Keratinocyte (primary cell): ENCODE measurements around the gene SMTN. TPM values are rescaled to one million over a fixed set of nuclear protein-coding genes. Genes with fewer than 3 reads are reported as not detected.

ENCODE experiments used
- DNase-seq: peaks from one replicate; pipeline ENCODE4 v3.0.0-alpha.2; 2011; ENCODE audit warnings: low read depth, missing footprints, low spot score
- FAIRE-seq: peaks from 2 replicates; lab custom pipeline; 2011; peaks lifted over from hg19 to GRCh38; lab: Jason Lieb, UNC
- H2AFZ ChIP-seq: 2 replicates; pipeline ENCODE4 v1.6.0; 2012; ENCODE audit warnings: low read length, control low read depth, inconsistent platforms; ENCODE audit not compliant: control insufficient read depth
- H3K27ac ChIP-seq: 2 replicates; pipeline ENCODE4 v1.5.1; 2011; ENCODE audit warnings: low read length; ENCODE audit not compliant: control insufficient read depth, insufficient read depth
- H3K27me3 ChIP-seq: 3 replicates; pipeline ENCODE4 v1.6.0; 2011; ENCODE audit warnings: low read length; ENCODE audit not compliant: control insufficient read depth, insufficient read depth; ENCODE audit errors: extremely low read depth
- H3K36me3 ChIP-seq, 2 experiments: 2 replicates in 1 of 2; 3 replicates in 1 of 2; pipeline ENCODE4 v1.5.1; 2011; ENCODE audit warnings: low read length in 2 of 2, mild to moderate bottlenecking in 1 of 2; ENCODE audit not compliant: control insufficient read depth in 2 of 2, insufficient read depth in 2 of 2; ENCODE audit errors: extremely low read depth in 1 of 2
- H3K4me1 ChIP-seq: 3 replicates; pipeline ENCODE4 v1.5.1; 2011; ENCODE audit warnings: low read length; ENCODE audit not compliant: control insufficient read depth, insufficient read depth; ENCODE audit errors: extremely low read depth
- H3K4me2 ChIP-seq: 3 replicates; pipeline ENCODE4 v1.6.0; 2011; ENCODE audit warnings: low read depth, low read length; ENCODE audit not compliant: control insufficient read depth, insufficient read depth; ENCODE audit errors: extremely low read depth
- H3K4me3 ChIP-seq, 3 experiments: fragments of 200-600 bp in 1 of 3; sonication (generic) in 1 of 3; 2 replicates in 2 of 3; 3 replicates in 1 of 3; pipeline ENCODE4 v1.5.1; 2011 to 2016; ENCODE audit warnings: low read length in 3 of 3, mild to moderate bottlenecking in 3 of 3, control low read depth in 2 of 3, inconsistent platforms in 1 of 3, low read depth in 1 of 3, mixed read lengths in 1 of 3, mixed run types in 1 of 3, moderate library complexity in 1 of 3; ENCODE audit not compliant: control insufficient read depth in 2 of 3, insufficient read depth in 2 of 3; ENCODE audit errors: extremely low read depth in 1 of 3
- H3K79me2 ChIP-seq: 2 replicates; pipeline ENCODE4 v1.6.0; 2012; ENCODE audit warnings: low read length; ENCODE audit not compliant: control insufficient read depth, insufficient read depth
- H3K9ac ChIP-seq: 3 replicates; pipeline ENCODE4 v1.6.0; 2011; ENCODE audit warnings: low read length; ENCODE audit not compliant: control insufficient read depth, insufficient read depth; ENCODE audit errors: extremely low read depth
- H3K9me1 ChIP-seq: 3 replicates; pipeline ENCODE4 v1.6.0; 2011; ENCODE audit warnings: low read length; ENCODE audit not compliant: control insufficient read depth, insufficient read depth; ENCODE audit errors: extremely low read depth
- H3K9me3 ChIP-seq: 2 replicates; pipeline ENCODE4 v1.5.1; 2012; ENCODE audit warnings: low read depth, low read length; ENCODE audit not compliant: control insufficient read depth
- H4K20me1 ChIP-seq: 3 replicates; pipeline ENCODE4 v1.6.0; 2011; ENCODE audit warnings: low read length; ENCODE audit not compliant: control insufficient read depth, insufficient read depth; ENCODE audit errors: extremely low read depth
- CTCF ChIP-seq, 3 experiments: IDR thresholded peaks in 1 of 3; conservative IDR thresholded peaks in 1 of 3; optimal IDR thresholded peaks in 1 of 3; 2 replicates in 2 of 3; 3 replicates in 1 of 3; pipeline versions ENCODE3 to v1.5.1; 2011; ENCODE audit warnings: low read length in 3 of 3, mild to moderate bottlenecking in 3 of 3, moderate library complexity in 2 of 3, control low read depth in 1 of 3, inconsistent platforms in 1 of 3; ENCODE audit not compliant: insufficient read depth in 2 of 3; ENCODE audit errors: extremely low read depth in 1 of 3
- EZH2 ChIP-seq: IDR thresholded peaks from one replicate; pipeline ENCODE4 v1.6.1; 2012; ENCODE audit warnings: inconsistent platforms, mild to moderate bottlenecking, low read length, moderate library complexity
- dilution Hi-C: fragments of 300-500 bp; cut with MboI; formaldehyde crosslinking; loops from one replicate; pipeline ENCODE4 v1.7.0; 2020; ENCODE audit warnings: low sequenced_read_pairs; ENCODE audit not compliant: extremely low pct_ligation_motif_present
- polyA plus RNA-seq, 5 experiments: library from polyadenylated mRNA; depleted of rRNA in 3 of 5; stranded (reverse) in 3 of 5; stranded (forward) in 1 of 5; unstranded in 1 of 5; fragments of >200 nt; gene quantifications; 1 replicate in 1 of 5; 2 replicates in 3 of 5; 3 replicates in 1 of 5; pipeline versions ENCODE4 v1.2.1 to v1.2.3, GENCODE V29; 2011 to 2012; ENCODE audit warnings: missing spikeins in 2 of 5, low read depth in 1 of 5, low replicate concordance in 1 of 5

SMTN gene
- polyA plus RNA-seq, 1 donor (not counting 4 experiments of a cell fraction or from before 2014, with no cell fraction given), result 61.2 TPM

DNA sequence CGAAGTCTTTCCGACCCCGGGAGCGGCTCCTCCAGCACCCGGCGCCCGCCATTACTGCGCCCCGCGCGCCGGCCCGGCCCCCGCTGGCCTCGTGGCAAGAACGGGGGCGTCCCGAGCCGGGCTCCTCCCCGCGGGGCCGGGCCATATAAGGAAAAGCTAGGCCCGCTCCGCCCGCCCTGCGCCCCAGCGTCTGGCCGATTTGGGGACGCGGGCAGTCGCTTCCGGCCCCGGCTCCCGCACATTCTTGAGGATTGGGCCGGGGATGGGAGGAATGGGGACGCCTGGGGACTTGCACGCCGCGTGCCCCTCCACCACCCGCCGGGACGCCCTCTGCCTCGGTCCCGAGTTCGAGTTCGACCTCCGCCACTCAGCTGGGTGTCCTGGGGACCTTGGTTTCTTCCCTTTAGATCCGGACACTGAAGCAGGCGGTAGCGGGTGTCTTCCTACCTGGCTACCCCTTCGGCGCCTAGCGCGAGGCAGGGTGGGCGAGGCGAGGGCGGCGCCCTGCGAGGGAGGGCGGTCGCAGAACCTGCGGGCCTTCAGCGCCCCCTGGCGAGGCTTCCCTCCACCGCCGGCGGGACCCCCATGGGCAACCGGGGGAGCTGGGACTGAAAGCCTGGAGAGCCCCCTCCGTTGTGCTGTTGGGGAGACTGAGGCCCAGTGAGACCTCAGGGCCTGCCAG lies 3.8 kb downstream of the SMTN start:
- dilution Hi-C loops, result no loop called here
- Histone ChIP-seq H3K4me1 (peaks cover 50% of the 10 kb centered on the region), H2AFZ (no peak overlapping the region), H3K9me3 (no peaks in the 10 kb centered on the region), H3K27ac (peak overlapping the region; percentile 63), H3K4me3 (peak overlapping the region; percentile 43 to 87 (median 85)), H4K20me1 (peaks cover 37% of the 10 kb centered on the region), H3K36me3 (peaks cover 37 to 64% of the 10 kb centered on the region in 2 experiments), H3K9me1 (no peaks in the 10 kb centered on the region), H3K9ac (peak overlapping the region; percentile 72), H3K27me3 (no peaks in the 10 kb centered on the region), H3K79me2 (peaks cover 85% of the 10 kb centered on the region), H3K4me2 (peak overlapping the region; percentile 96)
- FAIRE-seq (no peak), DNase-seq (no peak)
- TF ChIP-seq CTCF (optimal IDR thresholded peaks at IDR 0.05 in 1 of 3, IDR thresholded peaks at IDR 0.05 in 1 of 3, conservative IDR thresholded peaks at IDR 0.05 in 1 of 3; ENCODE audit: extremely low read depth in 1 of 3, insufficient read depth in 2 of 3, low read length in 3 of 3) (peak in 2 of 3 experiments; percentile 68 to 79), EZH2 (no peak)

GRCh38 chr22:31085493-31085824 lies 4.3 kb downstream of the SMTN start:
- FAIRE-seq (no peak), DNase-seq (no peak)
- H3K9ac ChIP-seq, result peak overlapping the region; percentile 72
- dilution Hi-C loops, result no loop called here
- H2AFZ ChIP-seq, result no peak overlapping the region
- peak overlapping the region; percentile 96 for H3K4me2 ChIP-seq
- peak overlapping the region; percentile 63 for H3K27ac ChIP-seq
- H3K4me1 ChIP-seq, result peaks cover 48% of the 10 kb centered on the region
- H3K27me3 ChIP-seq, result no peaks in the 10 kb centered on the region
- peaks cover 41 to 66% of the 10 kb centered on the region in 2 experiments for H3K36me3 ChIP-seq
- peaks cover 85% of the 10 kb centered on the region for H3K79me2 ChIP-seq
- no peak for TF ChIP-seq CTCF (optimal IDR thresholded peaks at IDR 0.05 in 1 of 3, IDR thresholded peaks at IDR 0.05 in 1 of 3, conservative IDR thresholded peaks at IDR 0.05 in 1 of 3; ENCODE audit: extremely low read depth in 1 of 3, insufficient read depth in 2 of 3, low read length in 3 of 3)
- peaks cover 37% of the 10 kb centered on the region for H4K20me1 ChIP-seq
- H3K4me3 ChIP-seq, result peak overlapping the region; percentile 43 to 87 (median 85)
- H3K9me1 ChIP-seq, result no peaks in the 10 kb centered on the region
- no peaks in the 10 kb centered on the region for H3K9me3 ChIP-seq
